ENCODE measurements around the gene PHLDA3. TPM values are rescaled to one million over a fixed set of nuclear protein-coding genes. Genes with fewer than 3 reads are reported as not detected.

The PHLDA3 gene
- total and polyA plus RNA-seq, 2 of the 13 experiments (the other 11 are each of a cell fraction or from before 2014, with no cell fraction given): 16.7 to 33.6 TPM

DNA sequence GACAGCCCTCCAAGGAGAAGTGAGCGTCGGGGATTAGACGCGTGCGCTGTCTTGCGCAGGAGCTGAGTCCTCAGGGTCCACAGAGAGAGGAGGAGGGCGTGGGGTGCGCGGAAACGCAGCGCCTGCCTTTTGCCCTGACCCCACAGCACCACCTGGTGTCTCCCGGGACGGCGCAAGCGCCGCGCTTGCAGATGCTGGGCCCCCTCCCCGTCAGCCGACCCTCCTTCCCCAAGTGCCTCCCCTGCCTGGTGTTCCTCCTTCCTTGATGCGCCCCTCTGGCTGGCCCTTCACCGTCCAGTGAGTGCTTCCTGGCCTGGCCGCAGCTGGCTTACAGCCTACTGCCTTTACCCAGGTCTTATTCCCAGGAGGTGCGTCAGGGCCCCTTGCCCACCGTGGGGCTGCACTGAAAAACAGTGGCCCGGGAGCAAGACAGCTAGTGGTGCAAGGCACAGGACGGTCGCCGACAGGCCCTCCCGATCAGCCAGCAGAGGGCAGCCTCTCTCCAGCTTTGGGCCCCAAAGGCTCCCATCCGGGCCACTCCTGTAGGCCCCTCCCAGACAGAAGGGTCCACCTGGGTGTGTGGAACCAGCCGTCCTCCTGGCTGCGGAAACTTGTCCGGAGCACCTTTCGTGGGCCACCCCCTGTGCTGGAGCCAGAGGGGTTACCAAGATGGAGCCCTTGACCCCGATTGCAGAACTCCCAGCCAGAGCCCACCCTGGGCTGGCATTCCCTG is 12.9 kb upstream of the PHLDA3 start (continued):
- TF ChIP-seq, protein P1, sequence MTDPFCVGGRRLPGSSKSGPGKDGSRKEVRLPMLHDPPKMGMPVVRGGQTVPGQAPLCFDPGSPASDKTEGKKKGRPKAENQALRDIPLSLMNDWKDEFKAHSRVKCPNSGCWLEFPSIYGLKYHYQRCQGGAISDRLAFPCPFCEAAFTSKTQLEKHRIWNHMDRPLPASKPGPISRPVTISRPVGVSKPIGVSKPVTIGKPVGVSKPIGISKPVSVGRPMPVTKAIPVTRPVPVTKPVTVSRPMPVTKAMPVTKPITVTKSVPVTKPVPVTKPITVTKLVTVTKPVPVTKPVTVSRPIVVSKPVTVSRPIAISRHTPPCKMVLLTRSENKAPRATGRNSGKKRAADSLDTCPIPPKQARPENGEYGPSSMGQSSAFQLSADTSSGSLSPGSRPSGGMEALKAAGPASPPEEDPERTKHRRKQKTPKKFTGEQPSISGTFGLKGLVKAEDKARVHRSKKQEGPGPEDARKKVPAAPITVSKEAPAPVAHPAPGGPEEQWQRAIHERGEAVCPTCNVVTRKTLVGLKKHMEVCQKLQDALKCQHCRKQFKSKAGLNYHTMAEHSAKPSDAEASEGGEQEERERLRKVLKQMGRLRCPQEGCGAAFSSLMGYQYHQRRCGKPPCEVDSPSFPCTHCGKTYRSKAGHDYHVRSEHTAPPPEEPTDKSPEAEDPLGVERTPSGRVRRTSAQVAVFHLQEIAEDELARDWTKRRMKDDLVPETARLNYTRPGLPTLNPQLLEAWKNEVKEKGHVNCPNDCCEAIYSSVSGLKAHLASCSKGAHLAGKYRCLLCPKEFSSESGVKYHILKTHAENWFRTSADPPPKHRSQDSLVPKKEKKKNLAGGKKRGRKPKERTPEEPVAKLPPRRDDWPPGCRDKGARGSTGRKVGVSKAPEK (CRISPR knock-in tag; IDR thresholded peaks at IDR 0.05; ENCODE audit: borderline replicate concordance): no peak
- TF ChIP-seq ZNF225 (CRISPR knock-in tag; IDR thresholded peaks at IDR 0.05) (no peak), TEAD3 (CRISPR knock-in tag; optimal IDR thresholded peaks at IDR 0.05; ENCODE audit: borderline replicate concordance) (peak; percentile 17), SRSF9 (IDR thresholded peaks at IDR 0.05; ENCODE audit: borderline replicate concordance, insufficient read depth, low read depth, low read length, poor library complexity, severe bottlenecking) (no peak), ZNF614 (CRISPR knock-in tag; IDR thresholded peaks at IDR 0.05; ENCODE audit: borderline replicate concordance) (no peak), ZFP36L1 (CRISPR knock-in tag; IDR thresholded peaks at IDR 0.05) (0 out of 2 replicates have a peak, but pooled peaks have one; percentile 52)
- TF ChIP-seq, protein P2, sequence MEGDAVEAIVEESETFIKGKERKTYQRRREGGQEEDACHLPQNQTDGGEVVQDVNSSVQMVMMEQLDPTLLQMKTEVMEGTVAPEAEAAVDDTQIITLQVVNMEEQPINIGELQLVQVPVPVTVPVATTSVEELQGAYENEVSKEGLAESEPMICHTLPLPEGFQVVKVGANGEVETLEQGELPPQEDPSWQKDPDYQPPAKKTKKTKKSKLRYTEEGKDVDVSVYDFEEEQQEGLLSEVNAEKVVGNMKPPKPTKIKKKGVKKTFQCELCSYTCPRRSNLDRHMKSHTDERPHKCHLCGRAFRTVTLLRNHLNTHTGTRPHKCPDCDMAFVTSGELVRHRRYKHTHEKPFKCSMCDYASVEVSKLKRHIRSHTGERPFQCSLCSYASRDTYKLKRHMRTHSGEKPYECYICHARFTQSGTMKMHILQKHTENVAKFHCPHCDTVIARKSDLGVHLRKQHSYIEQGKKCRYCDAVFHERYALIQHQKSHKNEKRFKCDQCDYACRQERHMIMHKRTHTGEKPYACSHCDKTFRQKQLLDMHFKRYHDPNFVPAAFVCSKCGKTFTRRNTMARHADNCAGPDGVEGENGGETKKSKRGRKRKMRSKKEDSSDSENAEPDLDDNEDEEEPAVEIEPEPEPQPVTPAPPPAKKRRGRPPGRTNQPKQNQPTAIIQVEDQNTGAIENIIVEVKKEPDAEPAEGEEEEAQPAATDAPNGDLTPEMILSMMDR (CRISPR knock-in tag; IDR thresholded peaks at IDR 0.05): peak; percentile 97
- TF ChIP-seq, protein P3, sequence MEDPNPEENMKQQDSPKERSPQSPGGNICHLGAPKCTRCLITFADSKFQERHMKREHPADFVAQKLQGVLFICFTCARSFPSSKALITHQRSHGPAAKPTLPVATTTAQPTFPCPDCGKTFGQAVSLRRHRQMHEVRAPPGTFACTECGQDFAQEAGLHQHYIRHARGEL (CRISPR knock-in tag; IDR thresholded peaks at IDR 0.05): no peak
- TF ChIP-seq, protein P4, sequence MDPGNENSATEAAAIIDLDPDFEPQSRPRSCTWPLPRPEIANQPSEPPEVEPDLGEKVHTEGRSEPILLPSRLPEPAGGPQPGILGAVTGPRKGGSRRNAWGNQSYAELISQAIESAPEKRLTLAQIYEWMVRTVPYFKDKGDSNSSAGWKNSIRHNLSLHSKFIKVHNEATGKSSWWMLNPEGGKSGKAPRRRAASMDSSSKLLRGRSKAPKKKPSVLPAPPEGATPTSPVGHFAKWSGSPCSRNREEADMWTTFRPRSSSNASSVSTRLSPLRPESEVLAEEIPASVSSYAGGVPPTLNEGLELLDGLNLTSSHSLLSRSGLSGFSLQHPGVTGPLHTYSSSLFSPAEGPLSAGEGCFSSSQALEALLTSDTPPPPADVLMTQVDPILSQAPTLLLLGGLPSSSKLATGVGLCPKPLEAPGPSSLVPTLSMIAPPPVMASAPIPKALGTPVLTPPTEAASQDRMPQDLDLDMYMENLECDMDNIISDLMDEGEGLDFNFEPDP (CRISPR knock-in tag; conservative IDR thresholded peaks at IDR 0.05): no peak
- TF ChIP-seq, protein P5, sequence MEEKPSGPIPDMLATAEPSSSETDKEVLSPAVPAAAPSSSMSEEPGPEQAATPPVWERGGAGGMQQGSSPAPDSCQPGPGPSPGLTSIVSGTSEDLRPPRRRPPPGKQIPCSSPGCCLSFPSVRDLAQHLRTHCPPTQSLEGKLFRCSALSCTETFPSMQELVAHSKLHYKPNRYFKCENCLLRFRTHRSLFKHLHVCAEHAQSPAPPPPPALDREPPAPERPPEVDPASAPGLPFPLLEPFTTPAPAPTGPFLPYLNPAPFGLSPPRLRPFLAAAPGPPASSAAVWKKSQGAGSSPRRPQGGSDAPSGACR (CRISPR knock-in tag; IDR thresholded peaks at IDR 0.05): no peak
- TF ChIP-seq, protein P6, sequence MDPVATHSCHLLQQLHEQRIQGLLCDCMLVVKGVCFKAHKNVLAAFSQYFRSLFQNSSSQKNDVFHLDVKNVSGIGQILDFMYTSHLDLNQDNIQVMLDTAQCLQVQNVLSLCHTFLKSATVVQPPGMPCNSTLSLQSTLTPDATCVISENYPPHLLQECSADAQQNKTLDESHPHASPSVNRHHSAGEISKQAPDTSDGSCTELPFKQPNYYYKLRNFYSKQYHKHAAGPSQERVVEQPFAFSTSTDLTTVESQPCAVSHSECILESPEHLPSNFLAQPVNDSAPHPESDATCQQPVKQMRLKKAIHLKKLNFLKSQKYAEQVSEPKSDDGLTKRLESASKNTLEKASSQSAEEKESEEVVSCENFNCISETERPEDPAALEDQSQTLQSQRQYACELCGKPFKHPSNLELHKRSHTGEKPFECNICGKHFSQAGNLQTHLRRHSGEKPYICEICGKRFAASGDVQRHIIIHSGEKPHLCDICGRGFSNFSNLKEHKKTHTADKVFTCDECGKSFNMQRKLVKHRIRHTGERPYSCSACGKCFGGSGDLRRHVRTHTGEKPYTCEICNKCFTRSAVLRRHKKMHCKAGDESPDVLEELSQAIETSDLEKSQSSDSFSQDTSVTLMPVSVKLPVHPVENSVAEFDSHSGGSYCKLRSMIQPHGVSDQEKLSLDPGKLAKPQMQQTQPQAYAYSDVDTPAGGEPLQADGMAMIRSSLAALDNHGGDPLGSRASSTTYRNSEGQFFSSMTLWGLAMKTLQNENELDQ (CRISPR knock-in tag; IDR thresholded peaks at IDR 0.05; ENCODE audit: borderline replicate concordance): no peak
- TF ChIP-seq, protein P7, sequence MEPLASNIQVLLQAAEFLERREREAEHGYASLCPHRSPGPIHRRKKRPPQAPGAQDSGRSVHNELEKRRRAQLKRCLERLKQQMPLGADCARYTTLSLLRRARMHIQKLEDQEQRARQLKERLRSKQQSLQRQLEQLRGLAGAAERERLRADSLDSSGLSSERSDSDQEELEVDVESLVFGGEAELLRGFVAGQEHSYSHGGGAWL (CRISPR knock-in tag; IDR thresholded peaks at IDR 0.05): no peak
- TF ChIP-seq, protein P8, sequence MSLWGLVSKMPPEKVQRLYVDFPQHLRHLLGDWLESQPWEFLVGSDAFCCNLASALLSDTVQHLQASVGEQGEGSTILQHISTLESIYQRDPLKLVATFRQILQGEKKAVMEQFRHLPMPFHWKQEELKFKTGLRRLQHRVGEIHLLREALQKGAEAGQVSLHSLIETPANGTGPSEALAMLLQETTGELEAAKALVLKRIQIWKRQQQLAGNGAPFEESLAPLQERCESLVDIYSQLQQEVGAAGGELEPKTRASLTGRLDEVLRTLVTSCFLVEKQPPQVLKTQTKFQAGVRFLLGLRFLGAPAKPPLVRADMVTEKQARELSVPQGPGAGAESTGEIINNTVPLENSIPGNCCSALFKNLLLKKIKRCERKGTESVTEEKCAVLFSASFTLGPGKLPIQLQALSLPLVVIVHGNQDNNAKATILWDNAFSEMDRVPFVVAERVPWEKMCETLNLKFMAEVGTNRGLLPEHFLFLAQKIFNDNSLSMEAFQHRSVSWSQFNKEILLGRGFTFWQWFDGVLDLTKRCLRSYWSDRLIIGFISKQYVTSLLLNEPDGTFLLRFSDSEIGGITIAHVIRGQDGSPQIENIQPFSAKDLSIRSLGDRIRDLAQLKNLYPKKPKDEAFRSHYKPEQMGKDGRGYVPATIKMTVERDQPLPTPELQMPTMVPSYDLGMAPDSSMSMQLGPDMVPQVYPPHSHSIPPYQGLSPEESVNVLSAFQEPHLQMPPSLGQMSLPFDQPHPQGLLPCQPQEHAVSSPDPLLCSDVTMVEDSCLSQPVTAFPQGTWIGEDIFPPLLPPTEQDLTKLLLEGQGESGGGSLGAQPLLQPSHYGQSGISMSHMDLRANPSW (CRISPR knock-in tag; IDR thresholded peaks at IDR 0.05; ENCODE audit: borderline replicate concordance): no peak
